ENCODE measurements around the gene CACNA1B. TPM values are rescaled to one million over a fixed set of nuclear protein-coding genes. Genes with fewer than 3 reads are reported as not detected.

CACNA1B gene
- total RNA-seq, 1 experiment from 2014 or later = 7.8 TPM

DNA sequence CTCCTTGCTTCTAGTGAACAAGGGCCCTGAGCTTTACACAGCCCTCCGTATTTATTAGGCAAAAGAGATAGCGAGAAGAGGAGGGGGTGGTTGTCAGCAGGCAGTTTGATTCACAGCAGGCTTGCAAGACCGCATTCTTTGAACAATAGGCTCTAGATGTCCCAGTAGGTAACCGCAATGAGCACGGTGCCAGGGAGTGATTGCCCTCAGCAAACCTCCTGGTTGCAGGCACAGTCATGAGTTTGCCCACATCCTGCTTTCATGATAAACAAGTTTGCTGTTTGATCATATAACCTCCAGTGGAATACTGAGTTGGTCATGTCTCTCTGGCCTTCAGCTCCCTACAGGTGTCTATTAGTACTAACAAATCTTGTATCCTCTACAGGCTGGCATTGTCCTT, 66.1 kb downstream of the CACNA1B start:
- Histone ChIP-seq H2BK120ac (ENCODE audit: low read depth, low read length, poor library complexity, severe bottlenecking) (no peak overlapping the region), H3K4me1 (ENCODE audit: insufficient read depth, low read length) (no peaks in the 10 kb centered on the region), H3T11ph (ENCODE audit: low read length) (no peak overlapping the region), H3K14ac (ENCODE audit: insufficient read depth, low read length) (no peak overlapping the region), H3K4ac (ENCODE audit: low read depth, low read length) (no peak overlapping the region), H3K18ac (ENCODE audit: insufficient read length, low read depth, low read length) (no peak overlapping the region), H4K20me1 (ENCODE audit: control insufficient read depth, insufficient read depth, insufficient read length) (no peaks in the 10 kb centered on the region), H2BK12ac (ENCODE audit: insufficient read length, low read depth, low read length) (no peak overlapping the region), H2BK15ac (ENCODE audit: low read depth, low read length) (no peak overlapping the region), H3K79me2 (ENCODE audit: insufficient read depth, low read length) (no peaks in the 10 kb centered on the region), H4K8ac (replicated peaks; ENCODE audit: insufficient read length, low read depth, low read length) (no peak overlapping the region), H3K23ac (ENCODE audit: insufficient read length, low read depth, low read length) (no peak overlapping the region), H3K9me3 (ENCODE audit: control insufficient read depth, low read depth, low read length) (peaks cover 42% of the 10 kb centered on the region), H4K5ac (ENCODE audit: insufficient read length, low read depth, low read length) (no peak overlapping the region), H2BK20ac (ENCODE audit: low read depth, low read length, poor library complexity, severe bottlenecking) (no peak overlapping the region), H4K91ac (ENCODE audit: insufficient read length, low read depth, low read length) (no peak overlapping the region), H3K4me2 (ENCODE audit: insufficient read depth, insufficient read length, low read length) (no peak overlapping the region), H3K79me1 (ENCODE audit: insufficient read depth, low read depth, low read length, poor library complexity, severe bottlenecking) (no peaks in the 10 kb centered on the region), H3K23me2 (ENCODE audit: insufficient read length, low read depth, low read length, poor library complexity, severe bottlenecking) (no peaks in the 10 kb centered on the region), H2AFZ (ENCODE audit: low read length) (no peak overlapping the region), H3K9ac (ENCODE audit: extremely low read depth, insufficient read length, low read length) (no peak overlapping the region), H3K27me3 (ENCODE audit: insufficient read depth, low read length) (no peaks in the 10 kb centered on the region), H3K56ac (ENCODE audit: insufficient read length, low read depth, low read length) (no peak overlapping the region), H3K27ac (ENCODE audit: insufficient read length, low read depth, low read length) (no peak overlapping the region), H2AK5ac (ENCODE audit: insufficient read length, low read length) (no peak overlapping the region), H2BK5ac (ENCODE audit: insufficient read length, low read length) (no peak overlapping the region)
- H3K4me3 Mint-ChIP-seq = no peak overlapping the region
- TF ChIP-seq, protein P1, sequence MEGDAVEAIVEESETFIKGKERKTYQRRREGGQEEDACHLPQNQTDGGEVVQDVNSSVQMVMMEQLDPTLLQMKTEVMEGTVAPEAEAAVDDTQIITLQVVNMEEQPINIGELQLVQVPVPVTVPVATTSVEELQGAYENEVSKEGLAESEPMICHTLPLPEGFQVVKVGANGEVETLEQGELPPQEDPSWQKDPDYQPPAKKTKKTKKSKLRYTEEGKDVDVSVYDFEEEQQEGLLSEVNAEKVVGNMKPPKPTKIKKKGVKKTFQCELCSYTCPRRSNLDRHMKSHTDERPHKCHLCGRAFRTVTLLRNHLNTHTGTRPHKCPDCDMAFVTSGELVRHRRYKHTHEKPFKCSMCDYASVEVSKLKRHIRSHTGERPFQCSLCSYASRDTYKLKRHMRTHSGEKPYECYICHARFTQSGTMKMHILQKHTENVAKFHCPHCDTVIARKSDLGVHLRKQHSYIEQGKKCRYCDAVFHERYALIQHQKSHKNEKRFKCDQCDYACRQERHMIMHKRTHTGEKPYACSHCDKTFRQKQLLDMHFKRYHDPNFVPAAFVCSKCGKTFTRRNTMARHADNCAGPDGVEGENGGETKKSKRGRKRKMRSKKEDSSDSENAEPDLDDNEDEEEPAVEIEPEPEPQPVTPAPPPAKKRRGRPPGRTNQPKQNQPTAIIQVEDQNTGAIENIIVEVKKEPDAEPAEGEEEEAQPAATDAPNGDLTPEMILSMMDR (conservative IDR thresholded peaks at IDR 0.05) = no peak
- peaks cover 81 to 88% of the 10 kb centered on the region in 2 experiments for H3K9me3 Mint-ChIP-seq
- H3K27me3 Mint-ChIP-seq (ENCODE audit: low read depth) = peaks cover 2% of the 10 kb centered on the region
- no peaks in the 10 kb centered on the region for H3K4me1 Mint-ChIP-seq
- no CpG with 5 or more reads among the region's 5 CpGs for WGBS (ENCODE audit: extremely low coverage, insufficient read length, low lambda C conversion rate)
- no peak for DNase-seq
- H3K27ac Mint-ChIP-seq = no peak overlapping the region
- H3K36me3 Mint-ChIP-seq (ENCODE audit: insufficient read depth in 1 of 3, low read depth in 3 of 3) = peaks cover 39 to 62% (median 44%) of the 10 kb centered on the region in 3 experiments
